GM11168 (cell line): ENCODE results near the gene NEMP2.
"Not testable (repeated sequence)": the region's sequence is repeated elsewhere in the genome, so short reads cannot be mapped to it uniquely, and the experiment has no call there.

Experiments
- in situ Hi-C: fragments of 300-500 bp; cut with MboI; formaldehyde crosslinking; loops from one replicate; pipeline ENCODE4 v1.12.0; 2022; ENCODE audit warnings: low sequenced_read_pairs; ENCODE audit not compliant: unreplicated experiment

The NEMP2 gene

DNA sequence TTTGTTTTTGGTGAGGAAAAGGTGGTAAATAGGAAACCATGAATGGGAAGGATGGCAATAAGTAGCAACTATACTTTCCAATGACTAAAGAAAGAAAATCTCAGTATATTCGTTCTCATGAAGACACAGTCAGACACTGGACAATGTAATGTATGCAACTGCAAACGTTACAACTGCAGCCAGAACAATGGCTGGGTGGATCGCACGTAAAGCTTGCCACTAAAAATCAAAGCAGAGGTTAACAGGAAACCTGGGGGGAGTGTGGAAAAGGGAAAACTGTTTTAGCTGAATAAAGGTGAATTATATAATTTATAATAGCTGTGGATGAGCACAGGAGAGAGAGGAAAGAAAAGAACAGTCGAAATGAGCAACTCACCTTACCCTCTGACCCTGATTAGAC is 33.3 kb downstream of the NEMP2 start:
- in situ Hi-C loops: loop anchor here (10.0 to 25.0 kb wide), 2 partner anchors 116 to 414 kb away; no protein-coding TSS in a partner anchor

DNA sequence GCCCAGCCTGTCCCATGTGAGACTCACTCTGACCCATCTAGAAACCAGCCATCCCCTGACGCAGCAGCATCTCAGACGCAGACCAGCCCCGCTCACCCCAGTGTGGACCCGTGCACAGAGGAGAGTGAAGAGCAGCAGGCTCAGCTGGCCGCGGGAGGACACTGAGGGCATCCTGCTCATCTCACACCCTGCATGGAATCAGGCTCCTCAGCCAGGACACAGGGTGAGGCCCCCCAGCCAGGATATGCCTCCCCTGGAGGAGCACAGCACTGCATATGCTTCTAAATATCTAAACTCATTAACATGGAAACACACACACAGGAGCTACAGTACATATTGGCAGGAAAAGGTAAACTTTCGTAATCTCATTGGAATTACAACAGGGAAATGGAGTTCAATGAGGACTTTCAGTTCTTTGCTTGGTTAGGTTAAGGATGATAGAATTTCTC is 34.4 kb downstream of the NEMP2 start:
- in situ Hi-C loops: loop anchor here (10.0 to 25.0 kb wide), 2 partner anchors 115 to 413 kb away; no protein-coding TSS in a partner anchor

DNA sequence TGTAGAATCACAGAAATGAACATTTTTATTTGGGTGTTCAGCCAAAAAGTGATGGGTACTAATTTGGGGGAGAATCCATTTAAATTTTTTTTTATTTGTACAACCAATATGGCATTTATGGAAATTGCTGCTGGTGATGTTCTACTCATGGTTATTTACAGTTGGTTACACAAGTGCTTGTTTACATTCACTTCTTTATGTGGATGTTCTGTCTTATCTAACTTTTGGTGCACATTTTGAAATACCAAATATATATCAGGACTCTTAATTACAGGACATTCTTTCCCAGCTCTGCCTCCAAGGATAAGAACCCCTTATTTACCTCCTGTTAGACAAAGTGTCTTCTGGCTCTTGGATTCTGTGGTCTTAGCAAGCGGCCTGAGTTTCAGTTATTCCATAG is 35.2 kb downstream of the NEMP2 start:
- in situ Hi-C loops: no loop called here

DNA sequence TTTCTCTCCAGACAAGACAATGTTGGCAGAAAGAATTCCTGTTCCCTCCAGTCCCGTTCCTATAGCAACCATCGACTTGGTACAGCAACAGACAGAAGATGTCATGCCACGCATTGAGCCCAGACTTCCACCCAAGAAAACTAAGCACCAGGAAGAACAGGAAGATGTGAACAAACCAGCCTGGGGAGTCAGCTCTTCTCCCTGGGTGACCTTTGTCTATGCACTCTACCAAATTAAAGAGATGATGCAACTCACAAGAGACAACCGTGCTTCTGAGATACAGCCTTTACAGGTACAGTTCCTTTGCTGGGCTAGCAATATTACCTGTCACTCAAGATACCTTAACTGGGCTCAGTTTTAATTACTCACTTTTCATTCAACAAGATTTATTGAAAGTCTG is 37.1 kb downstream of the NEMP2 start:
- in situ Hi-C loops: no loop called here

DNA sequence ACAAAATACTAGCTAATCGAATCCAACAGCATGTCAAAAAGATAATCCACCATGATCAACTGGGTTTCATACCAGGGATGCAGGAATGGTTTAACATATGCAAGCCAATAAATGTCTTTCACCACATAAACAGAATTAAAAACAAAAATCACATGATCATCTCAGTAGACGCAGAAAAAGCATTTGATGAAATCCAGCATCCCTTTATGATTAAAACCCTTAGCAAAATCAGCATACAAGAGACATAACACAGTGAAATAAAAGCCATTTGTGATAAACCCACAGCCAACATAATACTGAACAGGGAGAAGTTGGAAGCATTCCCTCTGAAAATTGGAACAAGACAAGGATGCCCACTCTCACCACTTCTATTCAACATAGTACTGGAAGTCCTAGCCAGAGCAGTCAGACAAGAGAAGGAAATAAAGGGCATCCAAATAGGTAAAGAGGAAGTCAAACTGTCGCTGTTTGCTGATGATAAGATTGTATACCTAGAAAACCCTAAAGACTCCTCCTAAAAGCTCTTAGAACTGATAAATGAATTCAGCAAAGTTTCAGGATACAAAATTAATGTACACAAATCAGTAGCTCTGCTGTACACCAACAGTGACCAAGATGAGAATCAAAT is 39.8 kb downstream of the NEMP2 start:
- in situ Hi-C loops: not testable (repeated sequence)

DNA sequence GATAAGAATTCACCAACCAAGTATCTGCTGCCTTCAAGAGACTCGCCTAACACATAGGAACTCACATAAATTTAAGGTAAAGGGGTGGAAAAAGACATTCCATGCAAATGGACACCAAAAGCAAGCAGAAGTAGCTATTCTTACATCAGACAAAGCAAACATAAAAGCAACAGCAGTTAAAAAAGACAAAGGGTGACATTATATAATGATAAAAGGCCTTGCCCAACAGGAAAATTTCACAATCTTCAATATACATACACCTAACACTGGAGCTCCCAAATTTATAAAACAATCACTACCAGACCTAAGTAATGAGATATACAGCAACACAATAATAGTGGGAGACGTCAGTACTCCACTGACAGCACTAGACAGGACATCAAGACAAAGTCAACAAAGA is 41.4 kb downstream of the NEMP2 start:
- in situ Hi-C loops: no loop called here

DNA sequence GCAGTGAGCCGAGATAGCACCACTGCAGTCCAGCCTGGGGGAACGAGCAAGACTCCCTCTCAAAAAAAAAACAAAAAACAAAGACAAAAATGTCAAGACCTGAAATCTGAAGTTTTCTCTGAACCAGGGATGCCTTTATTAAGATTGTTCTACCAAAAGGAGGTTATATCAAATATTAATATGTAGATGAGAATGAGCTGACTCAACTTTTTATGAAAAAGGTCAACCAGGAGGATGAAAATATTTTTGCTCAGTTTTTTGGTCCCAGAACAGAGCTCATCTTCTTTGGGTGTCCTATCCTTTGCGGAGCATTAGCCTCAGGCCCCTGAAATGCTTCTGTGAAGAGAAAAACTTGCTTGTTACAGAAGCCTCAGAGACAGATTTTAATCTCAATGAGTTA is 44.0 kb downstream of the NEMP2 start:
- in situ Hi-C loops: no loop called here

DNA sequence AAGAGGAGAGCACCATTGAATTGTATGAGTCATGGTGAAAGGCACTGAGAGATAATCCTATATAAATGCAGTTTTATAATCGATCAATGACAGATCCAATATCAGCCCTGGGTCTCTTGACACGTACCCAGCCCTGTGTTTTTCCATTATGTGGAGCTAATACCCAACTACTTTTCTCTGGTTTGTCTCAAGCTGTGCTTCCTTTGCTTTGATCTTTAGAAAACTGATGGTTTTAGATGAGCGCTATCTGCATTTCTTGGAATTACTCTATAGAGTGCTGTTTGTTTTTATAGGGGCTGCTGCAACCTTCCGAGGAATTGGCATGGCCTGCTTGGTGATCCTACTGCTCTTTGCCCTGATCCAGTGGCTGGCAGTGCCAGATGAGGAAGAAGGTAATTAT is 45.0 kb downstream of the NEMP2 start:
- in situ Hi-C loops: no loop called here

DNA sequence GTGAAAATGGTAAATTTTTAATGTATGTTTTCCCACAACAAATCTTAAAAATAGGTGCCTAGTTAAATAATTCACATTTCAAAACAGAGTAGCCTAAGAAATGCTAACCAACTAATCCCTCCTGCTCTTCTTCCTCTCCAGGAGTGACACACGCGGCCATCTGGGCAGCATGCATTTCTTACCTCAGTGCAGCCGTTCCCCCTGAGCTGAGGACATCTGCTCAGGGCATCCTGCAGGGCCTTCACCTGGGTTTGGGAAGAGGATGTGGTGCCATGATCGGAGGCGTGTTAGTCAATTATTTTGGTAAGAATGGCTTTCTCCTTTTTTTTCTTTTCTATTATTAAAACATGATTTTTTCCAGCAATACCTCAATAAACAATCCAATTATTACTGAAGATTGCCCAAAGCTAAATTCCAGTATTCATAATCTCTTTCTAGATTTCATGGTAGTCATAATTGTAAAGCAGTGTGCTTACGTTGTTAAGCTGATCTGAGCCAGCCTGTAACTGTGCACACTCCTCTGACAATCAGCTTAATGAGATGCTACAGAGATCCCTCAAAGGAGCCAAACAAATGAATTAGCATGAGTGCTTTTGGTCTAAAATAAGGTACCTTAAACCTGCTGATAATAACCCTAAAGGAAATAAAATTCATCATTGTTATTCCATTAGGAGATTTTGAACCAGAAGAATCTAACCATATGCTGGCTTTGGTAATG is 45.8 kb downstream of the NEMP2 start:
- in situ Hi-C loops: no loop called here

DNA sequence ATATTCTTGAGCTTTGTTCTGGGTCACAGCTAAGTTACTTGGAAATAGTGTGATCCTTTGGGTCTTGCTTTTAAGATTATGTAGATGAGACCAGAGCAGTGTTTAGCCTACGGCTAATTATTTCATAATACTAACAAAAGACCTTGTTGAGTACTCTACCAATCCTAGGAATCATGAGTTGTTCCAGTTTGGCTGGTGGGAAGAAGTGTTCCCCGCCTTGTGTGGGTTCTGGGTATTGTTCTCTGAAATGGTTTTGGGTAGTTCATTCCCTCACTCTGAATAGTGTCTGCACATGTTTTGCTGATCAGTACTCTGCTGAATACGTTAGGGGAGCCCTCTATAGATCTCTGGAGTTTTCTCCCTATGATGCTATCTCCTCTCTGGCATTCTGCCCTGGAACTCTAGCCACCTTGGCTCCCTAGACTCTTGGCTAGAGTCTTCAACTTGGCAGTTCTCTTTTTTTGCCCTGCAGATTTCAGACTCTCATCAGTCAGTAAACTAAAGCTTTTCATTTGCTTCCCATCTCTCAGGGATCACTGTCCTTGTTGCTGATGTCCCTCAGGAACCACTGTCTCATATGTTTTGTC is 48.4 kb downstream of the NEMP2 start:
- in situ Hi-C loops: no loop called here

DNA sequence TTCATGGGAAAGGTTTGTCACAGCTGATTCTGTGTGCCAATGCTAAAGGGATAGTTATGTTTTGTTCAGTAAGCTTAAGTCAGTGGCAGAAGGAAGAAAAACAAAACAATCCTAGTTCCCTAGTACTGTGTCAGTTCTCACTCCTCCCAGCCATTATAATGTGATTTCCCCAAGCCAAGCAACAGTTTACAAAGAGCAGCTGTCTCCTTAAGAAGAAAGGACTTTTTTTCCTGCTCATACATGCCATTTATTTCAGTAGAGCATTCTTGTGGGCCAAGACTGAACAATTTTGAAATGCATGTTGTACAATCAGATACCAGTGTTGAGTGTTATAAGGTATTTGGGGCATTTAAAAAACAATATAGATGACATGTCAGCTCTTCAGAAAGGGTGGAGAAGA is 52.1 kb downstream of the NEMP2 start:
- in situ Hi-C loops: no loop called here

DNA sequence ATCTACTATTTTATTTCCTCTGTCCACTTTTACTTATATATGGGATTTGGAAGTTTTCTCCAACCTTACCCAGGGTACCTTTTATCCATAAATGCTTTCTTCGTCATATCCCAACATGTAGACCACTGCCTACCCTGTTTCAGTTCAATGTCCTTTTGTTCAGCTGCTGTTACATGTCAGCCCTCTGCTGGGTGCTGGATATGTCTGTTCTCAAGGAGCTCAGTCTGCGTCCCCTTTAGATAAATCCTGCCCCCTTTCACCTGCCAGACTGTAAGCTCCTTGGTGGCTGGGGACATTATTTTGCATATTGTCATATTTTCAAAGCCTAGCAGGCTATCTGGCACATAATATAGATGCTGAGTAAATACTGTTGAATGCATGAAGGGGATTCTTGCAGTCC is 53.2 kb downstream of the NEMP2 start:
- in situ Hi-C loops: no loop called here

DNA sequence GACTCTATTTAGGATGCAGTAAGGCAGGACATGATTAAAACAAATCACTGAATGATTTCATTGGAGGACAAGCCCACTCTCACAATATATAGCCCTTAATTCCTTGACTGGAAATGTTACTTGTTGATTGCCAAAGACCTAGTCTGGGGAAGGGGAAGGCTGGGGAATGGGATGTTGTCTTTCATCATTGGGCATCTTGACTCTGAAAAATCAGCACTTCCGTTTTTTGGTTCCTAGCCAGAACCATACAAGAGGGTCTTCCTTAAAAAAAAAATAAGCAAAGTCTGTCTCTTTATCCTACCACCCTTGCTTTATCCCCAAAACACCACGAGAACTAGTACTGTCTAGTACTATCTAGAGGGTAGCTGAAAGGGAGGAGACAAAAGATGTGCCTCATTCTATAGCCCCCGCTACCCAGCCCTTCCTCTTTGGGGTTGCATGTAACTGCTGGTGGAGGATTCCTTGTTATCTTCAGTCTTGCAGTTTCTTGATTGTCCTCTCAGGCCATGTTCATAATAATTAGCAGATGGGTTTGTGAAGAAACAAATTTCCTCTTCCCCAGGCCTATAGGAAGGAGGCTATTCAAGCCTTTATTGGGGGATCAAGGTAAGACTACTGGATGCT is 55.8 kb downstream of the NEMP2 start:
- in situ Hi-C loops: no loop called here

DNA sequence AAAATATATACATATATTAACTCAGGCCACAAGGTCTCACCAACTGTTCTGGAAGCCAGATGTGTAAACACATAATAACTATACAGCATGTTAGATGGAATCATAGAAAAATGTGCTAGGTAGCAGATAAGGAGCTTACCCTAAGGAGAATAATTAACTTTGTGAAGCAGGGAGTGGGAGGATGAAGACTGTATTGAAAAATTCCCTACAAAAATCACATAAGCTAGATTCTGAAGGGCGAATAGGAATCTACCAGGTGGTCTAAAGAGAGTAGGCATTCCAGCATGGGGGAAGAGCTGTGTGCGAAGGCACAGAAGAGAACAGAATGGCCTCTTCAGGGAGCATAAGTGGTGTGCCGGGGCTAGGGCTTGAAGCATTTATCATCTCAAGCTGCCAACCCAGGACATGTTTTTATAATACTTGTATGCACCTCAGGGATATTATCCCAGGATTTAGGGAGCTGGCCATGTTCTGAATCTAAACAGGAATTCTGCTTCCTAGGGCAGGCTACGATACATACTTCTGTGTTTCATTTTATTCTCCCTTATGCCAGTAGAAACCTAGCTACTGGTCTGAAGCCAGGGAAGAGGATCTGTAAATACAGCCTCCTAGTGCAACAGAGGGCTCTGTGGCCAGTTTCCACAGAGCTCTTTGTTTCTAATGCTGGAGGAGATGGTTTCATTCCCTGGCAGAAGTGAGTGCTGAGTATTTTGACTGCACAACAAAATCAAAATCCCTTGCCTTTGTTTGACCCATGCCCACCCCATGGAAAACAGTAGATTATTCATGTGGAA is 56.7 kb downstream of the NEMP2 start:
- in situ Hi-C loops: no loop called here

DNA sequence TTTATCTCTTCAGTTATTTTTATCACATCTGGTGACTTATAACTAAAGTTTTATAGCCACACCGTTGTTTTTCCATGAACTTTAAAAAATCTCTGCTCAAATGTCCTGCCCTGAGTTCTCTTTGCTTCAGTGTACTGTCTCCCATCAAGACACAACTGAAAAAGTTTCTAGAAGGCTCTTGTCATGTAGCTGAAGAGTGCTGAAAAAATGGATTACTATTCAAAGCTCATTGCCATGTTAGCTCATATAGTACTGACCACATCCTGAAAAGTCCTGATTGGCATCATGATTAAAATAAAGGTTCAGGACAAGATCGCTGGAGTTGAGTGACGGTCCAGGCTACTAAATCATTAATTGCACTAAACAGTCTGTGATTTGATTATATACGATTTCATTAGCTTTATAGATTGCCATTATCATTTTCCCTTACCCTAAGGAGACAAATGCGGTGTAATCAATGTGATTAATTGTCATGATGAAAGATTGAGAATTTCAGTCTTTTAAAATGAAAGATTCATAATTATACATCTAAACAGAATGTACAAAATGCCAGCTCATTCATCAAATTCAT is 64.2 kb downstream of the NEMP2 start:
- in situ Hi-C loops: no loop called here

DNA sequence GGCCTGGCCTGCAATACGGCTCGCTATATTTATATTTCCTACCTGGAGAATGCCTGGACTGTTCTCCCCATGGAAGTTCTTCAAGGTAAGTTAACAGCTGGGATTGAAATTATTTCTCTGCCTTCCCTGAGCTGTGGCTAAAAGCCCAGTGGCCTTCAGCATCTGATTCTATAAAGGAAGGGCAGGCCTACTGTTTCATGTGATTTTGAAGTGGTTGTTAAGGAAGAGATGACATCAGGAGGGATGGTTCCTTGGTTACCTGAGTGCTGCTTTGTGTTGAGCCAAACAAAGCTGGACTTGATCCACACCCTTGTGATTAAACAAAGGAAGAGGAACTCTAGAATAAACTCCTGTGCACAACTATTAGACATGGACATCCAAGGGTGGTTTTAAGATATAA is 64.8 kb downstream of the NEMP2 start:
- in situ Hi-C loops: no loop called here

DNA sequence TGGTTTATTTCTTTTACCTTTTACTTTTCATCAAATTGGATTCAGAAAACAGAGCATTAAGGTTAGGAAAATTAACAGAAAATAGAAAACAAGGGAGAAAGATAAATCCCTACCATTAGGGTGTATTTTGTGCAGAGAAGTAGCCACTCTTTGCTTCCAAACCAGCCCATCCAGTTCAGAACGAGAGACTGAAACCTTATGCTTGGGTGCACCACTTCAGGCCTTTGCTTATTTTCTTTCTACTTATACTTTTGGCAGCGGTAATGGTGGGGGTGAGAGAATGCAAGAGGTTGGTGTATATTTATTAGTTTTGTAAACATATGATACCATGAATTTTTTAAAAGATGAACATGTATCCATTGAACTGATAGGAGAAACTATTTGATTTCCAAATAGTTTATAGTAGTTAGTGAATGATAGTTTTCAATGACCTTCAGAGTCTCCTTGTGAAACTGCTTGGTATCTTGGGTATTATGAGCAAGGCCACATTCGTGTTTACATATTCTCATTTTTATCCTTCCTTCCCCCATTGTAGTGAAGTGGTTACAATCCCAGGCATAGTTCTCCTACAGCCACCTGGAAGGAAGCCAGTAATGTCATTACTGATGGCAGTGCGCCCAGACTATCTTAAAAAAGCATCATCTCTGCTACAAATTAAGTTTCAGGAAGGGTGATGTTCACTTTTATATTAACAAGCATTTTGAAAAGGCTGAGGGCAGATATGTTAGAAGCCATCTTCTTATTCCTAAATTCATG is 65.5 kb downstream of the NEMP2 start:
- in situ Hi-C loops: no loop called here

DNA sequence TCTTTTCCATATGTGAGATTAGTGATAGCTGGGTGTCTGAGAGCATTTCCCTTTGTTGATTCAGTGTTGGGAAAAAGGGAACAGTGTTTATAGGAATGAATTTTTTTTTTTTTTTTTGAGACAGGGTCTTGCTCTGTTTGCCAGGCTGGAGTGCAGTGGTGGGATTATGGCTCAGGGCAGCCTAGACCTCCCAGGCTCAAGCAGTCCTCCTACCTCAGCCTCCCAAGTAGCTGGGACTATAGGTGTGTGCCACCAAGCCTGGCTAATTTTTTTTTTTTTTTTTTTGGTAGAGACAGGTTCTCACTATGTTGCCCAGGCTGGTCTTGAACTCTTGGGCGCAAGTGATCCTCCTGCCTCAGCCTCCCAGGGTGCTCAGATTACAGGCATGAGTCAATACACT is 66.2 kb downstream of the NEMP2 start:
- in situ Hi-C loops: not testable (repeated sequence)

DNA sequence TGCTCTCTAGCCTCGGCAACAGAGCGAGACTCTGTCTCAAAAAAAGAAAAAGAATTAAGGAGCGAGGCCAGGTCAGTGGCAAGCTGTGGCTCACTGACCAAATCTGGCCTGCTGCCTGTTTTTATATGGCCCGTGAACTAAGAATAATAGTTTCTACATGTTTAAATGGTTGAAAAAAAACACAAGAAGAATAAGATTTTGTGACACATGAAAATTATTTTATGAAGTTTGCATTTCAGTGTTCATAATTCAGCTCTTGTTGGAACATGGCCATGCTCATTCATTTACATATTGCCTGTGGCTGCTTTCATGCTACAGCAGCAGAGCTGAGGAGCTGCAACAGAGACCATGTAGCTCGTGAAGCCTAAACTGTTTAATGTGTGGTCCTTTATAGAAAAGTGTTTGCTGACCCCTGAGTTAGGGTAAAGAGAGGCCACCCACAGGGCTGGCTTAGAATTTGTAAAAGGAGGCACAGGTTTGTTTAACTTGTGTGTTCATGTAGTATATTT is 66.9 kb downstream of the NEMP2 start:
- in situ Hi-C loops: no loop called here
